HL-60/S4 treated with phorbol 12-myristate 13-acetate at 8.2 ng/mL for 4 days and 3 days (cell line): ENCODE results near the gene OPRD1.

Experiments used
- in situ Hi-C: fragments of 300-500 bp; cut with MboI; formaldehyde crosslinking; loops from 2 replicates; pipeline ENCODE4 v1.15.0; 2022; ENCODE audit warnings: low sequenced_read_pairs

Gene OPRD1

DNA sequence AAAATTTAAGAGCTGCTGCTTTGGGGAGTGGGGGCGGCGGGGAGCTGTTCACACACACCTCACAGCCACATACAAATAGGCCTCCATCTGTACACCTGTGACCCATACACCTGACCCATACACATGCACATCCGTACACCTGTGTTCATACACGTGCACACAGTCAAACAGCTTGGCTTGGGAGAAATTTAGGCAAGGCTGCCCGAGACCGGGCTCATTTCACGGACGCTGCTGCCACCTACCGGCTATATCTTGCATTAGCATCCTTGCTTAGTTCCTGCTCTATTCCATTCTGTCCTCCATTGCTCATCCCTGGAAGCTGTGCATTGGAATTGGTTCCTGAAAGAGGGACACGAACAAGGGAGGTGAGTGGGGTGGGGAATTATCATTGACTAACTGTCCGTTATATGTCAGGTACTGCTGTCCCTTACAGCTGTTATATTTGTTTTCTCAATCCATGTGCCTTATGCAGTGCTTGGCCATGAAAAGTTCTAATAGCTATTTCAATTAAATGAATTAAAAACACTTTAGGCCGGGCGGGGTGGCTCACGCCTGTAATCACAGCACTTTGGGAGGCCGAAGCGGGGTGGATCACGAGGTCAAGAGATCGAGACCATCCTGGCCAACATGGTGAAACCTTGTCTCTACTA is 65.3 kb downstream of the OPRD1 start:
- in situ Hi-C loops: loop anchor here (25.0 kb wide), 1 partner anchor 160 kb away; no protein-coding TSS in a partner anchor

DNA sequence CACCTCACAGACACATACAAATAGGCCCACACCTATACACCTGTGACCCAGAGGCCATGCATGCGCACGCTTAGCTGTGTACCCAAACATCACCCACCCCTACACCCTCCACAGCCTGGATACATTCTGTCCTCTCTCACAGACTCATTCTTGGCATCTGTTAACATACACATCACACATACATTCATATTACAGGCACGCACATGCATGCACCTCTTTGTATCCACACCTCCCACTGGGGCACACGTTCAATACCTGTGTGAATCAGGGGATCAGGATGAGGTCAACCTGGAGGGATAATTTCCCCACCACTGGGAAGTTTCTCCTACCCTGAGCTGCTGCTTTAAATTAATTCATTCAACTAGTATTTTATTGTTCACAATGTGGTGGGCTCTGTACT is 66.8 kb downstream of the OPRD1 start:
- in situ Hi-C loops: loop anchor here (25.0 kb wide), 1 partner anchor 159 kb away; no protein-coding TSS in a partner anchor

DNA sequence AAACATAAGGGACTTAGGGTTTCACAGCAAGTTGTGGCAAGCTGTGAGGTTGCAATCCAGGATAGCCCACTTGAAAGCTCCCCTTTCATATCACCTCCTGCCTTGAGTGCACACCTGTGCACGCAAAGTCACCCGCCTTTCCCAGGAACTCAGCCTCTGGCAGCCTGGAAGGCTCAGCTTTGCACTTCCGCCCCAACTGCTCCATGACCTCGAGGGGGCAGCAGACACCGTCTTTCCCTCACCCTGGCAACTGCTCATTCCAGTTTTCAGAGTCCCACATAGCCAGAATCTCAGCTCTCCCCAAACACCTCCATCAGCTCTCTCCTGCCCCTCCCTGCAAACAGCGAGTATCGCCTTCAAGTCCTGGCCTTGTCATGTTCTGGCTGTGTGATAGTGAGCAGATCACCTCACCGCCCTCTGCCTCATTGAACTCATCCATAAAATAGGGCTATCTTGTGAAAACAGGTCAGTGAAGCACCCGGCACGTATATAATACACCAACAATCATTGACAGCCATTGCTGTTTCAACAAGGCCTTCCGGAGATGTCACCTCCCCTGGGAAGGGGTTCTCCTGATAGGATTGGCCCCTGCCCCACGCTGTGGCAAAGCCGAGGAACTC is 70.1 kb downstream of the OPRD1 start:
- in situ Hi-C loops: loop anchor here (10.0 to 25.0 kb wide), 2 partner anchors 155 to 323 kb away; no protein-coding TSS in a partner anchor

DNA sequence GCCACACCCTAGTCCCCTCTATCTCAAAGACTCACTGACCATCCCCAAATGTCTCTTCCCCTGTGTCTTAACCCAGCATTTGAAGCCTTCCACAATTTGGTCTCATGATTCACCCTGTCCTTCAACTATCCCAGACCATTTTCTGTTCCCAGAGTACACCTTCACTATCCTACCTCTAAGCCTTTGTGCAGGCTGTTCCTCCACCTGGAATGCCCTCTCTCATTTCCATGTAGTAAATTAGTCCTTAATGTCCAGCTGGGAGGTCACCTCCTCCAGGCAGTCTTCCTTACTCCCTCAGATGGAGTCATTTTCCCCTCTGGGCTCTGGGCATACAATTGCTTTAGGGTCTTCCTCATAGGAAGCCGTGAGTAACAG is 71.3 kb downstream of the OPRD1 start:
- in situ Hi-C loops: loop anchor here (10.0 to 25.0 kb wide), 2 partner anchors 154 to 322 kb away; no protein-coding TSS in a partner anchor

DNA sequence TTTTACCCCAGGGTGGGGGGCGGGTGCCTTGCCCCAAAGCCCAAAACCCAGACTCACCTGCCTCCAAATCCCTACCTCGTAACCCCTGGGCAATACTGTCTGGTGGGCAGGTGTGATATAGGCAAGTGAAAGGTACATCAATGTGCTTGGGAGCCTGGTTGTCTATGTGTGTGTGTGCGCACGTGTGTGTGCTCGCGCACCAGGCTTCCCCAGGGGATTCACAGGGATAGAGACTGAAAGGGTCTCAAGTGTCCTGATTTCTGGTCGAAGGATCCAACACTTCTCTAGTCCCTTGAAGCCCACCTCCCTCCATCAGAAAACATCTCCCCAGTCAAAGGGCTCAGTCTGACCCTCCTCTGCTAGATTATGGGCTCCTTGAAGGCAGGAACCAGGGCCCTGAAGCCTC is 73.5 kb downstream of the OPRD1 start:
- in situ Hi-C loops: loop anchor here (10.0 to 25.0 kb wide), 2 partner anchors 152 to 319 kb away; no protein-coding TSS in a partner anchor

GRCh38 chr1:28885977-28886730 is 74.2 kb downstream of the OPRD1 start:
- in situ Hi-C loops: loop anchor here (10.0 to 25.0 kb wide), 2 partner anchors 151 to 319 kb away; no protein-coding TSS in a partner anchor

GRCh38 chr1:28886731-28887418 is 74.9 kb downstream of the OPRD1 start:
- in situ Hi-C loops: loop anchor here (10.0 to 25.0 kb wide), 2 partner anchors 150 to 318 kb away; no protein-coding TSS in a partner anchor

GRCh38 chr1:28887419-28887834 is 75.5 kb downstream of the OPRD1 start:
- in situ Hi-C loops: loop anchor here (10.0 to 25.0 kb wide), 2 partner anchors 150 to 317 kb away; no protein-coding TSS in a partner anchor

DNA sequence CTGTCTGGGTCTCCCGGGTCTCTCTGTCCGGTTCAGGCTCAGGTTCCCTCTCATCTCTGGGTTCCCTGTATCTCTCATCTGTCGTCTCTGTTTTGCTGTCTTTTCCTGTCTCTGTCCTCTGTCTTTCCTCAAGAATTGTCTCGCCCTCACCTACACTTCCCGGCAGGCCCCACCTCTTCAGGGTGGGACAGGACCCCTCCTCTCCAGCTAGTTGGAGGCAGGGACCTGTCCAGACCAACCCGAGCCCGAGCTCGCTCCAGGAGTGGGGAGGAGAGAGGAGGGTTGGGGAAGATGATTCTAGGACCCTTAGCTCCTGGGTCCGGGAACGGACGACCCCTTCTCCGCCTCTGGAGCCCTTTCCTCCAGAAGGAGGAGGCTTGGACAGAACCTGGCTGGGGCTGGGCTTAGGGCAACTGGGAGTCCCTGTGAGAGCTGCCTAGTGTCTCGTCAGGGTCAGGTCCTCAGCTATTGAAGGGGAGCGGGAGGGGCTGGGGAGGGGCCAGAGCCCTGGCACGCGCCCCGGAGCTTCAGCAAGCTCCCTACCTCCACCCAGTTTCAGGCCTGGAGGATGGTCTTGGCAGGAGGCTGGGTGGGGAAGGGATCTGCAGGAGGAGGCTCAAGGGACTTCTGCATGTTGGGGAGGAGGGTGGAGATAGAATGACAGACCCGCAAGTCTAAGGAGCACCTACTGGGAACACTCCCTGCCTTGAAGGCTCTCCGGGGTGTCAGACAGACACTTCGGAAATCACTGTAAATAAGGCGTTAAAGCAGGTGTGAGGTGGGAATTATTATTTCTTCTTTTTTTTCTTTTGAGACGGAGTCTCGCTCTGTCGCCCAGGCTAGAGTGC is 76.1 kb downstream of the OPRD1 start:
- in situ Hi-C loops: loop anchor here (10.0 to 25.0 kb wide), 2 partner anchors 149 to 317 kb away; no protein-coding TSS in a partner anchor

DNA sequence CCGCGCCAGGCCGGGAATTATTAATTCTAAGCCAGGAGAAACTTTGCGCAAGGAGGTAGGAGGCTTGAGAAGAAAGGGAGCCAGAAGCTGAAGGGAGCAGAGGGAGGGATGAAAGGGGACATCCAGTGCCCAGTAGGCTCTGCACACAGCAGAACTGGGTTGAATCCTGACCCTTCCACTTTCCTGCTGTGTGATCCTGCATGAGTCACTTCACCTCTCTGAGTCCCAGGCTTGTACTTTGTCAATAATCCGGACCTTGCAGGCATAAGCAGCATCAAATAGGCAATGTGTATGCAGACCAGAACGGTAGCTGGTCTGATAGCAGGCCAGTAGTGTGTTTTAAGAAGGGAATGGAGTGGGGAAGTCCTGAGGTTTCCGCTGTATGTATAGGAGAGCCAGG is 76.9 kb downstream of the OPRD1 start:
- in situ Hi-C loops: loop anchor here (10.0 to 25.0 kb wide), 2 partner anchors 148 to 316 kb away; no protein-coding TSS in a partner anchor

DNA sequence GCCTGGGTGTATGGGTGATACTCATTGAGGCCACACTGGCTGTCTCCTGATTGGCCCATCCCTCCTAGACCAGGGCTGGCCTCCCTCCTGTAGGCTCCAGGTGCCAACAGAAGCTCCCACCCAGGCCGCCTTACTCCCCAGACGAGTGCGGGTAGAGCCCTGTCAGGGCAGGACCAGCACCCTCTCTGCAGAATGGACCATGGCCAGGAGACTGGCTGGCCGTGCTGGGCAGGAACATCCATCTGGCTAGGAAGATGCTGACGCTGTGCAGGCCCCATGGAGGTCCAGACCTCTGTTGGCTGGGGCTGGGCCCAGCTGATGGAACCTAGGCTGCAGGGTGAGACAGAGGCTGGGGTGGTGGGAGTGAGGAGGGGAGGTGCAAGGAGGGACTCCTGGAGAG is 77.4 kb downstream of the OPRD1 start:
- in situ Hi-C loops: loop anchor here (10.0 to 25.0 kb wide), 2 partner anchors 148 to 315 kb away; no protein-coding TSS in a partner anchor

DNA sequence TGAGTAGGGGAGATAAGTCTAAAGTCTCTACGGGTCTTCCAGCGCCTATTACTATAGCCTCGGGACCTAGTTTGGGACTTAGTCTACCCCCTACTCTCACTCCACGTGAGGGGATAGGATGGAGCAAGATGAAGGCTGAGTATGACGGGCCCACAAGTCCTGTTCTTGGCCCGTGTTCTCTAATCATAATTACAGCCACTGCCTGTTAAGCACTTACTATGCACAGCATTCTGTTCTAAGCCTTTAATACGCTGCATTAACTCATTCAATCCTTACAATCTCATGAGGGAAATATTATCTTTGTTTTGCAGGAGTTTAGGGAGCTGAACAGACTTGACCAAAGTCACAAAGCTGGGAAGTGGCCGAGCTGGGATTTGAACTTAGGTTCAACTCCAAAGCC is 78.5 kb downstream of the OPRD1 start:
- in situ Hi-C loops: loop anchor here (25.0 kb wide), 1 partner anchor 147 kb away; no protein-coding TSS in a partner anchor

- in situ Hi-C loops: loop anchor here (25.0 kb wide), 1 partner anchor 146 kb away; no protein-coding TSS in a partner anchor
These were observed 78.9 kb downstream of the OPRD1 start for GRCh38 chr1:28890836-28891235.

DNA sequence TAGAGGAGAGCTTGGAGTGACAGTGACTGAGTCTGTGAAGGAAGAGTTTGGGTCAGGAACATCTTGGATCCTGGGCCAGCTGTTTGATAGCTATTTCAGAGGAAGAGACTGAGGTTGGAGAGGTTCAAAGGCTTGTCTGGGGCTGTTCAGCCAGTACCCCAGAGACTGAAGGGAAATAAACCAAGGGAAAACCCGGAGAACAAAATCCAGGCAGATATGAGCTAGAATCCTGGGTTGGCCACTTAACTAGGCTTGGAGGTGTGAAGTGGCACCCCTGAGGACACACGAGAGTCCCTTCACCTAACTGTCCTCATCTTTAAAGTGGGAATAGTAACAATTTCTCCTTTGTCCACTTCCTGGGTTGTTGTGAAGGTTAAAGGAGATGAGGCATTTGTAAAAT is 79.3 kb downstream of the OPRD1 start:
- in situ Hi-C loops: loop anchor here (25.0 kb wide), 1 partner anchor 146 kb away; no protein-coding TSS in a partner anchor

DNA sequence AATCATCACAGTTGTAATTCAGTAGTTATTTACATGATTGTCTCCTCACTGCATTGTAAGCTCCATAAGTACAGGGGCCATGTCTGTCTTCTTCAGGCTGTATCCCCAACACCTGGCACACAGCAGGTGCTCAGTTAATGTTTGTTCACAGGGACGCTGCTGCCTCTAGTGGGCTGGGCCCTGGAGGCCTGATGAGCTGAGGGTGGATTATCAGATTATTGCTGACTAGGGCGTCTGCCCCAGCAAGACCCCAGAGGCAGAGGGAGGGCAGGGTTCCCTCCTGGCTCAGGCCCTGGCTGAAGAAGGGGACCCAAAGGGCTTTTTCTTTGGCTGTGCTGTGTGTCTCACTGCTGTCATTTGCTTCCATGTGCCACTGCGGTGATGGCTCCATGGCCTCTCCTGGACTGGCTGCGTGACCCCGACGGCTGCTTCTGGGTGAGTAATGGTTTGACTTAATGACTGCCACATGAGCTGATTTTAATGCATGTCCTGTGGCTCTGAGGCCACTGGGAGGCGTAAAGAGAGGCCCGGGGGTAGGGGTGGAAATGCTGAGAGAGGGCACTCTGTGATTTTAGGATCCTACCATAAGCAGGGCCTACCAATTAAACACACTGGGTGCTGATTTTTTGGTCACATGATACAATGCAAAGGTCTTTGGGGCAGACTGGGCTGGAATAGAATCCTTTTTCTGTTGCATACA is 81.6 kb downstream of the OPRD1 start:
- in situ Hi-C loops: loop anchor here (25.0 kb wide), 1 partner anchor 144 kb away; no protein-coding TSS in a partner anchor

- in situ Hi-C loops: loop anchor here (25.0 kb wide), 1 partner anchor 143 kb away; no protein-coding TSS in a partner anchor
These were observed 82.8 kb downstream of the OPRD1 start for GRCh38 chr1:28894785-28895184.

DNA sequence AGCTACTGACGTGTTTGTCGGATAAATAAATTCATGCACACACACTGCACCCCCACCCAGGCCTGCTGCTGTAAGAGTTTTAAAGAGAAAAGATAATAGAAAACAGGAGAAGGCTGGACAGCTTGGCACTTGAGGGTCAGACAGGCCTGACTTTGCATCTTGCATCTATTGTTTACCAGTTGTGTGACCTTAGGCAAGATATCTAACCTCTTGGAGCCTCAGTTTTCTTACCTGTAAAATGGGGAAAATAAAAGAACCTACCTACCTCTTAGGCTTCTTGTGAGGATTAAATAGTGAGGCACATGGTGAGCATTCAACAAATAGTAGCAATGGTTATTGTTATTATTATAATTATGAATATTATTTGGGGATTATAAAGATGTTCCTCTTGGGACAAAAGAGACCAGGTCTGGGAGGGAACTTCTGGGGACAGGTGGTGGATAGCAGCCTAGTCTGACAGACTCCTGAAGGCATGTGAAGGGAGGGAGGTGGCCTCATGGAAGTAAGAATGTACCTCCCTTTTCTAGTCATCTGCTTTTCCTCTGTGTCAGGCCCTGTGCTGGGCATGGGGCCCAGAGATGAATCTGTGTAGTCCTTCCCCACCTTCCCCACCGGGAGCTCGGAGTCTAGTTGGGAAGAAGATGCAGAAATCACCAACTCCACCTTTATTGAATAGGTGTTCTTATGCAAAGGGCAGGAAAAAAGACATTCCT is 84.1 kb downstream of the OPRD1 start:
- in situ Hi-C loops: loop anchor here (25.0 kb wide), 1 partner anchor 141 kb away; no protein-coding TSS in a partner anchor

DNA sequence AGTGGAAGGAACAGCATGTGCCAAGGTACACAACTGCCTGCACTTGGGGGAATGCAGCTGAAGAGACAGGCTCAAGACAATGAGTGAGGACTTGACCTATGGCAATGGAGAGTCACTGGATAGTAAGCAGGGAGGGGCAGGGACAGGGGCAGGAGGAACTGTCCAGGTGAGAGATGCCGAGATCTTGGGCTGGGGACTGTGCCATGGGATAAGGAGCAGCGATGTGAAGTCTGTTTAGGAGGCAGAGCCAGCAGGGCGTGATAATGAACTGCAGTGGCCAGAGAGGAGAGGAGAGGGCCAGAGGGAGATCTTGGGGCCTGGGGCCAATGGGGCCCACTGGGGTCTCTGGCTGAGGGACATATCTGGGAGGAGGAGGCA is 84.6 kb downstream of the OPRD1 start:
- in situ Hi-C loops: loop anchor here (25.0 kb wide), 1 partner anchor 141 kb away; no protein-coding TSS in a partner anchor
